Epidermal melanocyte (primary cell): ENCODE data around the gene TM4SF1.

Experiments
- DNase-seq: peaks from one replicate; pipeline ENCODE4 v3.0.0; 2011; ENCODE audit warnings: low spot score; ENCODE audit not compliant: insufficient read length

The TM4SF1 gene, protein sequence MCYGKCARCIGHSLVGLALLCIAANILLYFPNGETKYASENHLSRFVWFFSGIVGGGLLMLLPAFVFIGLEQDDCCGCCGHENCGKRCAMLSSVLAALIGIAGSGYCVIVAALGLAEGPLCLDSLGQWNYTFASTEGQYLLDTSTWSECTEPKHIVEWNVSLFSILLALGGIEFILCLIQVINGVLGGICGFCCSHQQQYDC

GRCh38 chr3:149377408-149378364 is at the start of gene TM4SF1:
Gene TM4SF1, minus strand, starts transcription at chr3:149377649. Its CDS starts 102 bp downstream, at chr3:149377547.
- no peak for DNase-seq

DNA sequence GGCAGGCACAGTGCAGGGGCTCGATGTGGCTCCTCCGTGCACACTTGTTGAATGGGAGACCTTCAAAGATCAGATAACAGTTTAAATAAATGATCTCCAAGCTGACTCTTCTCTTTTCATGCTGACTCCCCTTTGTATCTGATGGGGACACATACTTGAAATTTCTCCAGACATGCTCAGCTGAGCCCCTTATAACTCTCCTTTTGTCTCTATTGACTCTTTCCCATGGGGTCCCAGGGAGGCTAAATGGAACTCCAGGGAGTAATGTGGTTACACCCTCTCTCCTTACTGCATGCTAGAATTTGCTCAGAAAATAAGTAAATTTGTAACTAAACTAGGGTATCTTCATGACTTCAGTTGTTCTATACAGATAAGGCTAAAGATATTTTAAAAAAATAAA is 48.9 kb upstream of the TM4SF1 start:
- no peak for DNase-seq

GRCh38 chr3:149424918-149425317 is 47.5 kb upstream of the TM4SF1 start:
- no peak for DNase-seq

GRCh38 chr3:149421764-149422163 is 44.3 kb upstream of the TM4SF1 start:
- DNase-seq = no peak

DNA sequence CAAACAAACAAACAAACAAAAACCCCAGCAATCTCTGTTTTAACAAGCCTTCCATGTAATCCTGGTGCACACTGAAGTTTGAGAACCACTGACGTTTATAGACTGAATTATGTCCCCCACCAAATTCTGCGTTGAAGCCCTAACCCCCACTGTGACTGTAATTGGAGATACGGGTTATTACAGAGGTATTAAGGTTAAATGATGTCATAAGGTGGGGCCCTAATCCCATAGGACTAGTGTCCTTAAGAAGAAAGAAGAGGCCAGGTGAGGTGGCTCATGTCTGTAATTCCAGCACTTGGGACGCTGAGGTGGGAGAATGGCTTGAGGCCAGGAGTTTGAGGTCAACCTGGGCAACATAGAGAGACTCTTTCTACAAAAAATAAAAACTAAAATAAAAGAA is 42.4 kb upstream of the TM4SF1 start:
- DNase-seq = no peak

DNA sequence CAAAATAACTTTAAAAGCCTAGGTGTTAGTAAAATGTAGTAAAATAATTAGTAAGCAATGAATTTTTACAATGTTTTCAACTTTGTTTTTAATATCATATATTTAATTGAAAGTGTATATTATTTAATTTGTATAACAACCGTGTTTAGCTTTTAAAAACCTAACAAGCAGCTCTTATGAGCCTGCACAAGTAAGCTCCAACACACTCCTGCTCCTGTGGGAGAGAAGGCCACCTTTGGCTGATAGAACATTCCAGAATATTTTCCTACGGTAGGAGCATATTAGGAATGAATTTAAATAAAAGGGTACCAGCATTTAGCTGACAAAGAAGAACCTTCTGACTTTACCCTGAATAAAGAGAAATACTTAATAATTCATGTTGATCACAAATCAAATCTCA is 40.3 kb upstream of the TM4SF1 start:
- no peak for DNase-seq

GRCh38 chr3:149417174-149417573 is 39.7 kb upstream of the TM4SF1 start:
- no peak for DNase-seq

DNA sequence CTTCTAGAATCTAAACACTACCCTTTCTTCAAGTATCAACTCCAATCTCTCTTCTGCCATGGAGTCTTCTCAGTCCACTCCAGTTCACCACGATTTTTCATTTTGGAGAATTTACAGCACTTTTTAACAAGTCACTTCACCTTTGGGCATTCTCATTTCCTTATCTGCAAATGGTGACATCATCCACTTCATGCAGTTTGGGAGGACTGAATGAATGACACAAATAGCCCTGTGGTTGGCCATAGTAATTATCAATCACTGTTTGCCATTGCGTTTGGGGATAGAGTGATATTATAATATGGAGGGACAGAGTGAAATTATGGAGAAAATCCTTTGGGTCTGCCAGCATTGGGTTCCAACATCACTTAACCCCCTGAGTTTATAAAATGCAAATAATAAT is 38.0 kb upstream of the TM4SF1 start:
- no peak for DNase-seq

DNA sequence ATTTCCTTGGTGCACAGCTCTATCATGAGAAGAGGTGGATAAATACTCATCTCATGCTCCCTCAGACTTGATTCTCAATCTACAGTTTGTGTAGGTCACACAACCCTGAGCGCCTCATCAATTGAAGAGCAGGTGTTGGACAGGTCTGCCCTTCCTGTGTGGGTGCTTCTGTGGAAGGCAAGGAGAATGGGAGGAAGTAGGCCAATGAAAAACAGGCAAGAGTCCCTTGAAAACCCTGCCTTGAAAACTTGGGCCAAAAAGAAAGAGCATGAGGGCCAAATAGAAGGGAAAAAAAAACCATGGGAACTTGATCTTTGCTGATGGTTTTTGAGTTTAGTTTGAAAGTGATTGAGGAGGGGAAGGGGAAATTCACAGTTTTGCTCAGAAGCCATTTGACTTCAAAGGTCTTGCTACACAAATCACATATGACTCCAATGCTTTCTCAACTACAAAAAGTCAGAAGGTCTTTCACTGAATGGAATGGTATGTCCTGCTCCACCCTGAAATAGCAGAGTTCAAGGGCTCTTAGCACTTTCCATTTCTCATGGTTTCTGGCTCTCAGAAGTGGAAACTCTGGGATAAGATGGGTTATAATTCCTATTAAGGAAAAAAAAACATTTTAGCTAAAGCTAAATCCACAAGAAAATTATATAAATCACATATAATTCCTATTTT is 37.2 kb upstream of the TM4SF1 start:
- DNase-seq = no peak

DNA sequence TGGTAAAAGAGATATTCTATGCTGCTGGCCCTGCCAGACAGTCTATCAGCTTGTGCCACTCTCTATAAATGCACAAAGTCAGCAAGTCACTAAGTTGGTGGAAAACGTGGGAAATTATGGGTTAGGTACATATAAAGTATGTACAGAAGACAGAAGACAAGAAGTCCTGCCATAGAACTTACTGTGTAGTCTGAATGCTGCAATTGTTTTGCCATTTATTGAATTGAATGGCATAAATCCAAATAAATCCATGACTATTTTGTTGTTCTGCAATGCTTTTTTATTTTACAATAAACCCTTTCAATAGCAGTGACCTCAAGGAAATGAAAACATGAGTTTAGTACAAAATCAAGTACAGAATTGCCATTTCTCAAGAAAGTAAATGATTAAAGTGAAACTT is 34.1 kb upstream of the TM4SF1 start:
- DNase-seq = peak; percentile 28

DNA sequence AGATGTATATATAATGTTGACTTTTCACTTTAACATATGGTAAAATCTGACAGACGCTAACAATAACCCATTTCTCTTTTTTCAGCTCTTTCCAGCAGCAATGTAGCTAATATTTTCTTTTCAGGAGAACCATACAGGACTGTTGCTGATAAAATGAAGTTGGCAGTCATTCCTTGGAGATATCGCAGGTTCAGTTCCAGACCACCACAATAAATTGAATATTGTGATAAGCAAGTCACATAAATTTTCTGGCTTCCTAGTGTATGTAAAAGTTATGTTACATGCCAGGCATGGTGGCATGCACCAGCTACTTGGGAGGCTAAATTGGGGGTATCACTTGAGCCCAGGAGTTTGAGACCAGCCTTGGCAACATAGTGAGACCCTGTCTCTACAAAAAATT is 31.9 kb upstream of the TM4SF1 start:
- DNase-seq = no peak

DNA sequence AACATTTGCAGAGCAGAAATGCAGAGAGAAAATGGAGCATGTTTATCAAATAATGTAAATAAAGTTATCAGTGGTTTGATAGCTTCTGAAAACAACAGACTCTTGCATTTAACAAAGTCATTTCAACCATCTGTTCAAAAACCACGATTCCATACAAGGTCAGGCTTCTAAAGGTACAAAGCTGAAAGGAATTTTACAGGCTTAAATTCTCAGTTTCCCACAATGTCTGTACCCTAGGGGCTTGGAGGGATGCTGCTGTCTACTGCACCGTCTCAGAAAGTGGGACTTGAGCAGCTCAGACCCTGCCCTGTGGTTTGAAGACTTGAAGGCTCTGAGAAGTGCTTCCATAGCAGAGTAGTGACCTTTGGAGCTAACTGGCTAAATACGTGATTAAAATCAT is 30.4 kb upstream of the TM4SF1 start:
- no peak for DNase-seq

GRCh38 chr3:149406244-149406752 is 28.8 kb upstream of the TM4SF1 start:
- no peak for DNase-seq

- DNase-seq = no peak
Measured at GRCh38 chr3:149403443-149403842, 26.0 kb upstream of the TM4SF1 start.

DNA sequence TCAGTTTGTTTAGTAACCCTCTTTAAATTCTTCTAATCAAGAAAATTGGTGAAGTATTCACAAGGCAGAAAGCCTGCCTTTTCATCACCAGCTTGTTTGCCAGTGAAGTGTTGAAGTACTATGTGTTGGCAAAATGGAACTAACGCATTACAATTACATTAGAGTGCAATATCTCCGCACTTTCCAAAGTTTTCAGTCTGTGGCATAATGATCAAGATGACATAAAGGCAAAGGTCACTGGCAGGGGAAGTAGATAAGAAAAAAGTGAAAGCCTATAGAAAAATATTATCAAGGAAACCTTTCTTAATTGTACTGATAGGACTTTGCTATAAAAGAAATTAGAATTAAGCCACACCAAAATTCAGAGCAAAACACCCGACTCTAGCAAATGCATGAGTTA is 25.0 kb upstream of the TM4SF1 start:
- DNase-seq = no peak

- DNase-seq = no peak
Measured at GRCh38 chr3:149401926-149402310, 24.5 kb upstream of the TM4SF1 start.

DNA sequence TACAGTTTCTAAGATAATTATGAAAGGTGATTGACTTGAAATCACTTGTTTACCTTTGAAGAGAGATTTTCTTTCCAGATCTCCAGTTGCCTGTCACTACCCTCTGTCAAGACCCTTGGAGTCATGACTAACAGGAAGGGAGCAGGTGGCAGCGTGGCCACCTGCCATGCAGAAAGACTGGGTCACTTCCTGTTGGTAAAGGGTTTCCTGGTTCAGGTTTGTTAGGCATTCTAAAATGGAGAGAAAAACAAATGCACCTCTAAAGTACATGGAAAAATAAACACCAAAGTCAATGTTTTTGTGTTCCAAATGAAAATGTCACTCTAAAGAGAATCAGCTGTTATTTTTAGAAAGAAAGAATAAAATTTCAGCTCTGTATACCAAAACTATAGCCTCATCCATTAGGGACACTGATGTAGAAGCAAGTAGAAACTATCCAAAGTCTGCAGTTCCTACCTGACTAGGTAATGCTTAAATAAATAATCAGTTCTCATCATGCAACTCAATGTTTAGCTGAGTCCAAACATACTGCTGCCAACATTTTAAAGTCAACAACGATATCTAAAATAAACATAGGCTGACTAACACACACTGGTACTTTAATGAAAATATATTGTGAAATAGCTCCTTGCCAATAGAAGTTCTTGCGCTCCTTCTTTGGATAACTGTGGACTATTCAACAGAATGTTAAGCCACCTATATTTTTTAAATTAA is 23.9 kb upstream of the TM4SF1 start:
- DNase-seq = no peak

GRCh38 chr3:149400645-149401044 is 23.2 kb upstream of the TM4SF1 start:
- no peak for DNase-seq

DNA sequence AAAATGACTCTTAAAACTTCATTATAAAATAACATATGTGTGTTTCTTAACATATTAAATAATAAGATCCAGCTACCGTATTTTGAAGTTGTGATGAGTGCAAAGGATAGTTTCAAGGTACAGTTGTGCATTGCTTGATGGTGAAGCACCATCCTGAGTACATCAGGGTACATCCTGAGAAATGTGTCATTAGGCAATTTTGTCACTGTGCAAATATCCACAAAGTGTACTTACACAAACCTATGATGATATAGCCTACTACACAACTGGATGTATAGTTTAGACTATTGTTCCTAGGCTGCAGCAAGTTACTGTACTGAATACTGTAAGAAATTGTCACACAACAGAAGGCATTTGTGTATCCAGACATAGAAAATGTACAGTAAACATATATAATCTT is 20.8 kb upstream of the TM4SF1 start:
- no peak for DNase-seq

GRCh38 chr3:149397528-149397927 is 20.1 kb upstream of the TM4SF1 start:
- DNase-seq = no peak

GRCh38 chr3:149396476-149396875 is 19.0 kb upstream of the TM4SF1 start:
- DNase-seq = no peak
